ENCODE measurements around the gene SPSB1.
"Not testable (repeated sequence)": the region's sequence is repeated elsewhere in the genome, so short reads cannot be mapped to it uniquely, and the experiment has no call there.

The SPSB1 gene

GRCh38 chr1:9294405-9294773 lies 1.7 kb downstream of the SPSB1 start:
- DNase-seq (ENCODE audit: insufficient read length, low spot score) (no peak), FAIRE-seq (no peak)
- TF ChIP-seq POLR2A (IDR thresholded peaks at IDR 0.05; ENCODE audit: low read depth, low read length): no peak

GRCh38 chr1:9294910-9295636 lies 2.4 kb downstream of the SPSB1 start:
- TF ChIP-seq POLR2A (IDR thresholded peaks at IDR 0.05; ENCODE audit: low read depth, low read length): no peak
- no peak for FAIRE-seq
- DNase-seq (ENCODE audit: insufficient read length, low spot score): no peak

GRCh38 chr1:9295884-9296283 lies 3.2 kb downstream of the SPSB1 start:
- FAIRE-seq: no peak
- no peak for DNase-seq (ENCODE audit: insufficient read length, low spot score)
- TF ChIP-seq POLR2A (IDR thresholded peaks at IDR 0.05; ENCODE audit: low read depth, low read length): no peak

- DNase-seq (ENCODE audit: insufficient read length, low spot score): no peak
- no peak for FAIRE-seq
- no peak for TF ChIP-seq POLR2A (IDR thresholded peaks at IDR 0.05; ENCODE audit: low read depth, low read length)
Measured at GRCh38 chr1:9296850-9297249, 4.2 kb downstream of the SPSB1 start.

GRCh38 chr1:9297831-9298230 lies 5.1 kb downstream of the SPSB1 start:
- no peak for FAIRE-seq
- DNase-seq (ENCODE audit: insufficient read length, low spot score): no peak

GRCh38 chr1:9298282-9298681 lies 5.6 kb downstream of the SPSB1 start:
- FAIRE-seq: no peak

More at GRCh38 chr1:9297831-9298230, 5.1 kb downstream of the SPSB1 start:
- no peak for TF ChIP-seq POLR2A (IDR thresholded peaks at IDR 0.05; ENCODE audit: low read depth, low read length)

GRCh38 chr1:9299571-9300541 lies 7.2 kb downstream of the SPSB1 start:
- not testable (repeated sequence) for FAIRE-seq; DNase-seq (ENCODE audit: insufficient read length, low spot score)

More at GRCh38 chr1:9298282-9298681, 5.6 kb downstream of the SPSB1 start:
- TF ChIP-seq POLR2A (IDR thresholded peaks at IDR 0.05; ENCODE audit: low read depth, low read length): no peak
- no peak for DNase-seq (ENCODE audit: insufficient read length, low spot score)

- FAIRE-seq (no peak), DNase-seq (ENCODE audit: insufficient read length, low spot score) (no peak)
Measured at GRCh38 chr1:9300573-9300972, 7.9 kb downstream of the SPSB1 start.

GRCh38 chr1:9302745-9303524 lies 10.2 kb downstream of the SPSB1 start:
- peak; percentile 84 for FAIRE-seq
- TF ChIP-seq POLR2A (IDR thresholded peaks at IDR 0.05; ENCODE audit: low read depth, low read length): no peak
- peak; percentile 47 for DNase-seq (ENCODE audit: insufficient read length, low spot score)

More at GRCh38 chr1:9300573-9300972, 7.9 kb downstream of the SPSB1 start:
- no peak for TF ChIP-seq POLR2A (IDR thresholded peaks at IDR 0.05; ENCODE audit: low read depth, low read length)

- FAIRE-seq (no peak), DNase-seq (ENCODE audit: insufficient read length, low spot score) (no peak)
- TF ChIP-seq POLR2A (IDR thresholded peaks at IDR 0.05; ENCODE audit: low read depth, low read length): no peak
Measured at GRCh38 chr1:9303916-9304315, 11.2 kb downstream of the SPSB1 start.

GRCh38 chr1:9305216-9305615 lies 12.5 kb downstream of the SPSB1 start:
- no peak for FAIRE-seq

GRCh38 chr1:9306006-9306405 lies 13.3 kb downstream of the SPSB1 start:
- FAIRE-seq (no peak), DNase-seq (ENCODE audit: insufficient read length, low spot score) (no peak)
- TF ChIP-seq POLR2A (IDR thresholded peaks at IDR 0.05; ENCODE audit: low read depth, low read length): no peak

More at GRCh38 chr1:9305216-9305615, 12.5 kb downstream of the SPSB1 start:
- no peak for DNase-seq (ENCODE audit: insufficient read length, low spot score)
- no peak for TF ChIP-seq POLR2A (IDR thresholded peaks at IDR 0.05; ENCODE audit: low read depth, low read length)

GRCh38 chr1:9307303-9307702 lies 14.6 kb downstream of the SPSB1 start:
- FAIRE-seq (no peak), DNase-seq (ENCODE audit: insufficient read length, low spot score) (no peak)
- TF ChIP-seq POLR2A (IDR thresholded peaks at IDR 0.05; ENCODE audit: low read depth, low read length): no peak

All from H54 (cell line).